Adrenal gland (tissue), 5 donors: Measurements from ENCODE around the gene SLC51B.

Experiments
- CTCF ChIP-seq, 6 experiments: fragments of 450-650 bp in 4 of 6; fragments of 200-600 bp in 2 of 6; sonication (generic) in 1 of 6; IDR thresholded peaks; 1 replicate in 5 of 6; 2 replicates in 1 of 6; pipeline versions ENCODE4 v1.5.1 to v1.8.0; 2016 to 2021; ENCODE audit warnings: antibody characterized with exemption in 6 of 6, mild to moderate bottlenecking in 2 of 6, moderate library complexity in 1 of 6
- POLR2A ChIP-seq, 2 donors: fragments of 450-650 bp; IDR thresholded peaks; one replicate each; pipeline ENCODE4 v1.6.1; 2017; ENCODE audit warnings: antibody characterized with exemption in 2 of 2, mild to moderate bottlenecking in 2 of 2, moderate library complexity in 1 of 2
- donor health status: DM: no; HTN: no; CAD: no.

GRCh38 chr15:65037309-65037708 lies 7.9 kb upstream of the SLC51B start:
- TF ChIP-seq POLR2A (IDR thresholded peaks at IDR 0.05) (no peak), CTCF (IDR thresholded peaks at IDR 0.05) (no peak)
